OCI-LY7 (cell line): Measurements from ENCODE around the gene AOPEP.

Experiments used
- EZH2phosphoT487 ChIP-seq: fragments of 200-600 bp; sonication (generic); IDR thresholded peaks from 2 replicates; pipeline ENCODE4 v1.6.1; 2018; ENCODE audit warnings: low read depth, borderline replicate concordance, mild to moderate bottlenecking, mixed run types, antibody characterized with exemption, low read length, moderate library complexity, mixed read lengths
- TF ChIP-seq, protein P1 (sequence below): fragments of 200-600 bp; sonication (generic); conservative IDR thresholded peaks from 2 replicates; pipeline ENCODE4 v1.5.1; 2014; ENCODE audit warnings: mild to moderate bottlenecking, antibody characterized with exemption, low read length, moderate library complexity, mixed read lengths

DNA sequence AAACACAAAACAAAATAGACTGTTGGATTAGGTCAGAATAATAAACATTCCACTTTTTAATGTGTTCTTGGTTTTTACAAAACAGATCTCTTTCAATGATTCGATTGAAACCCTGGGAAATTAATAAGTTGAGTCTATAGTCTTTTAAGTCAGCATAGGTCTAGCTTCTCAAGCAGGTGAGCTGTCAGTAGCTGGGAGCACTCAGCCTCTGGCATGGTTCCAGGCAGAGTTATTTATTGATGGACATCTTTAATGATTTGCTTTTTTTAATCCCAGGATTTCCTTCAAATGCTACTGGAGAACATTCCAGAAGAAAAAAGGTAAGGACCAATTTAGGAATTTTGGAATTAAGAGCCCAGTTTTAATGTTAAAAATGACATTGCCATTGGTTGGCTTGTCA, 241.0 kb downstream of the AOPEP start:
- TF ChIP-seq, protein P1, sequence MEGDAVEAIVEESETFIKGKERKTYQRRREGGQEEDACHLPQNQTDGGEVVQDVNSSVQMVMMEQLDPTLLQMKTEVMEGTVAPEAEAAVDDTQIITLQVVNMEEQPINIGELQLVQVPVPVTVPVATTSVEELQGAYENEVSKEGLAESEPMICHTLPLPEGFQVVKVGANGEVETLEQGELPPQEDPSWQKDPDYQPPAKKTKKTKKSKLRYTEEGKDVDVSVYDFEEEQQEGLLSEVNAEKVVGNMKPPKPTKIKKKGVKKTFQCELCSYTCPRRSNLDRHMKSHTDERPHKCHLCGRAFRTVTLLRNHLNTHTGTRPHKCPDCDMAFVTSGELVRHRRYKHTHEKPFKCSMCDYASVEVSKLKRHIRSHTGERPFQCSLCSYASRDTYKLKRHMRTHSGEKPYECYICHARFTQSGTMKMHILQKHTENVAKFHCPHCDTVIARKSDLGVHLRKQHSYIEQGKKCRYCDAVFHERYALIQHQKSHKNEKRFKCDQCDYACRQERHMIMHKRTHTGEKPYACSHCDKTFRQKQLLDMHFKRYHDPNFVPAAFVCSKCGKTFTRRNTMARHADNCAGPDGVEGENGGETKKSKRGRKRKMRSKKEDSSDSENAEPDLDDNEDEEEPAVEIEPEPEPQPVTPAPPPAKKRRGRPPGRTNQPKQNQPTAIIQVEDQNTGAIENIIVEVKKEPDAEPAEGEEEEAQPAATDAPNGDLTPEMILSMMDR, result no peak
- TF ChIP-seq EZH2phosphoT487, result no peak
